Activated CD4-positive, alpha-beta T cell treated with anti-CD3 and anti-CD28 coated beads for 36 hours (primary cell): ENCODE measurements around the gene MPZL2. TPM values are rescaled to one million over a fixed set of nuclear protein-coding genes. Genes with fewer than 3 reads are reported as not detected.

Experiments used
- ATAC-seq: fragments of 200-7000 bp; cut with Tn5 transposase; one replicate; pipeline ENCODE4 v1.10.0; 2021; ENCODE audit warnings: mild to moderate bottlenecking, moderate library complexity
- CTCF ChIA-PET: fragments of 350-600 bp; sonication (Branson Sonifier 250); formaldehyde crosslinking; loops from one replicate; lab custom pipeline; 2021; ENCODE audit warnings: antibody characterized with exemption; lab: Charles Lee
- POLR2A ChIA-PET: fragments of 350-600 bp; sonication (Branson Sonifier 250); formaldehyde crosslinking; loops from one replicate; lab custom pipeline; 2021; ENCODE audit warnings: antibody characterized with exemption, inconsistent platforms; lab: Charles Lee
- DNase-seq: peaks from one replicate; pipeline ENCODE4 v3.0.0-alpha.2; 2020
- H3K27ac Mint-ChIP-seq: one replicate; pipeline ENCODE4 v1.8.0; 2021; ENCODE audit warnings: mixed read lengths
- H3K27me3 Mint-ChIP-seq: one replicate; pipeline ENCODE4 v1.8.0; 2021; ENCODE audit warnings: mixed read lengths
- H3K36me3 Mint-ChIP-seq: one replicate; pipeline ENCODE4 v1.8.0; 2021; ENCODE audit warnings: low read depth, mixed read lengths
- H3K4me1 Mint-ChIP-seq: one replicate; pipeline ENCODE4 v1.8.0; 2021; ENCODE audit warnings: mixed read lengths
- H3K4me3 Mint-ChIP-seq: one replicate; pipeline ENCODE4 v1.8.0; 2021; ENCODE audit warnings: mild to moderate bottlenecking, moderate library complexity, mixed read lengths
- H3K9me3 Mint-ChIP-seq: one replicate; pipeline ENCODE4 v1.8.0; 2021; ENCODE audit warnings: low read depth, mixed read lengths
- intact Hi-C, 2 experiments: fragments of 100-400 bp; cut with DNase I in 1 of 2; cut with micrococcal nuclease in 1 of 2; formaldehyde crosslinking; loops; one replicate each; pipeline versions ENCODE4 v1.14.2 to v1.15.1; 2022 to 2024; cut with DNase I, micrococcal nuclease
- total RNA-seq, 2 experiments: library from RNA; stranded (reverse); gene quantifications; one replicate each; pipeline ENCODE4 v1.2.3, GENCODE V29; 2021

The MPZL2 gene
- total RNA-seq, 2 experiments from 2014 or later: 26.7 to 30.1 TPM

DNA sequence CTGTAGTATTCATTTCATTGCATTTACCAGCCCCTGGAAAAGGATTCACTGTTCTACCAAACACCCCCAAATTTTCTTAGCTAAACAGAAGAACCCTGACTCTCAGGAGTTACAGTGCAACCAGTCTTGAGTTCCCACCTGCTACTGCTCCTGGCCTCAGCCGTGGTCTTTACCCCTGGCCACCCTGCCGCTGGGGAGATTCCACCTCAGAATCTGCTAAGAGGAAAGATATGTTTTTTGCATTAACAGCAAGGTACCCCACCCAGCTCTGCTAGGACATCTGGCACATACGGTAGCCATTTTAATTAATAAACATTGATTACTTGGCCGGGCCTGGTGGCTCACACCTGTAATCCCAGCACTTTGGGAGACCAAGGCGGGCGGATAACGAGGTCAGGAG, 48.3 kb downstream of the MPZL2 start:
- DNase-seq (no peak), ATAC-seq (no peak)
- ChIA-PET POLR2A (interaction anchor here (1.4 to 4.6 kb wide), 5 partner anchors 10 to 25 kb away, joined by 6 to 44 read pairs (median 14); partner anchors contain the start of gene JAML), CTCF (interaction anchor here (0.6 to 4.7 kb wide), 12 partner anchors 8 to 570 kb away, joined by 3 to 36 read pairs (median 6); partner anchors contain the start of gene JAML)
- peaks cover 73% of the 10 kb centered on the region for H3K36me3 Mint-ChIP-seq
- intact Hi-C loops: loop anchor here (2.0 to 5.0 kb wide), 6 partner anchors 17 to 228 kb away; partner anchors contain the start of genes CD3E (in 2 of the 2), KMT2A (in 2 of the 2), CD3D (in 1 of the 2) and IL10RA (in 1 of the 2)
- H3K4me1 Mint-ChIP-seq: peaks cover 96% of the 10 kb centered on the region
- H3K9me3 Mint-ChIP-seq: no peaks in the 10 kb centered on the region
- no peaks in the 10 kb centered on the region for H3K27me3 Mint-ChIP-seq
- H3K4me3 Mint-ChIP-seq: peak overlapping the region; percentile 76
- H3K27ac Mint-ChIP-seq: peak overlapping the region; percentile 100

DNA sequence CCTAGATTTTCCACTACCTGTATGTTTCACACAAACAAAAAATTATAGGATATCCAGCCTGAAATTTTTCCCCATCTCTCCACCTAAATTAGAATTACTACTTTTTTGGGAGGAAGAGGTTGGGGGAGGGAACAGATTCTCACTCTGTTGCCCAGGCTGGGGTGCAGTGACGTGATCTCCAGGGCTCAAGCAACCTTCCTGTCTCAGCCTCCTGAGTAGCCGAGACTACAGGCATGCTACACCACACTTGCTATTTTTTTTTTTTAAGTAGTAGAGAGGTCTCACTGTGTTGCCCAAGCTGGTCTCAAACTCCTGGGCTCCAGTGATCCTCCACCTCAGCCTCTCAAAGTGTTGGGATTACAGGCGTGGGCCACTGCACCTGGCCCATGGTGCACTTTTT, 48.8 kb downstream of the MPZL2 start:
- Mint-ChIP-seq H3K9me3 (no peaks in the 10 kb centered on the region), H3K4me1 (peaks cover 96% of the 10 kb centered on the region), H3K36me3 (peaks cover 74% of the 10 kb centered on the region), H3K4me3 (peak overlapping the region; percentile 76), H3K27me3 (no peaks in the 10 kb centered on the region), H3K27ac (peak overlapping the region; percentile 100)
- ATAC-seq (peak; percentile 8), DNase-seq (peak; percentile 59)
- intact Hi-C loops: loop anchor here (5.0 kb wide), 2 partner anchors 222 to 228 kb away; partner anchors contain the start of genes KMT2A (in 2 of the 2) and IL10RA (in 1 of the 2)
- CTCF ChIA-PET: interaction anchor here (1.0 to 4.7 kb wide), 10 partner anchors 7 to 144 kb away, joined by 3 to 36 read pairs (median 7); partner anchors contain the start of genes JAML and UBE4A
- POLR2A ChIA-PET: interaction anchor here (1.6 to 4.6 kb wide), 3 partner anchors 11 to 25 kb away, joined by 6 to 44 read pairs (median 23); partner anchors contain the start of gene JAML

DNA sequence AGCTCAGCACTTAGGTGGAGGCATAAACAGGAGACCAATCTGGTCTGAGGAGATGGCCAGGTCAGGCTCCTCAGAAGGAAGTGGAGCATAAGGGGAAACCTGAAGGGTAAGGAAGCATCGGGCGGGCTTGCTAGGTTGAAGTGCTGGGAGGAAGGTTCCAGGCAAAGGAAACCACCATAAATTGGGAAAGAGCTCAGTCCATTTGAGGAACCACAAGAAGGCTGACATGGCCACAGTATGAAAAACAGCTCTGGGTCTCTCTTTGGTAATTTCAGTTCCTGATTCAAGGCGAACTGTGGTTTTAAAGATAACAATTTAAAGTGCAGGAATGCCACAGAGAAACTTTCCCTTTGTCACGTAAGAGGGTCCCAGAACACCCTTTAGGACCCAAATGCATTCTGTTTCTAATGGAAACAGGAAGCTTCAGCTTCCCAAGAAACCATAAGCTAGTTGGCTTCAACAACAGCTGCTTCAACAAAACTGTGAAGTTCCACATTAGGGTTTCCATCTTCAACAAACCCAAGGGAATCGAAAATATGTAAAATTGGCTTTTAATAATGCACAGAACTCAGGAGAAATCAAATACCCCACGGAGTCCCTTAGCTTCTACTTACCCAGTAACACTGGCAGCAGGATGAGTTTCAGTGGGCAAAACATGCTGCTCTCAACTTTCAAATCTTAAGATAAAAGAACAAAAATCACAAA, 49.7 kb downstream of the MPZL2 start:
- Mint-ChIP-seq H3K9me3 (no peaks in the 10 kb centered on the region), H3K36me3 (peaks cover 70% of the 10 kb centered on the region), H3K27me3 (no peaks in the 10 kb centered on the region), H3K27ac (peak overlapping the region; percentile 100), H3K4me3 (peak overlapping the region; percentile 76), H3K4me1 (peaks cover 94% of the 10 kb centered on the region)
- ATAC-seq (no peak), DNase-seq (no peak)
- ChIA-PET POLR2A (interaction anchor here (0.6 to 4.6 kb wide), 7 partner anchors 10 to 153 kb away, joined by 3 to 44 read pairs (median 4); partner anchors contain the start of gene JAML), CTCF (interaction anchor here (0.8 to 4.7 kb wide), 17 partner anchors 8 to 145 kb away, joined by 3 to 36 read pairs (median 5); partner anchors contain the start of genes JAML and UBE4A)
- intact Hi-C loops: no loop called here

DNA sequence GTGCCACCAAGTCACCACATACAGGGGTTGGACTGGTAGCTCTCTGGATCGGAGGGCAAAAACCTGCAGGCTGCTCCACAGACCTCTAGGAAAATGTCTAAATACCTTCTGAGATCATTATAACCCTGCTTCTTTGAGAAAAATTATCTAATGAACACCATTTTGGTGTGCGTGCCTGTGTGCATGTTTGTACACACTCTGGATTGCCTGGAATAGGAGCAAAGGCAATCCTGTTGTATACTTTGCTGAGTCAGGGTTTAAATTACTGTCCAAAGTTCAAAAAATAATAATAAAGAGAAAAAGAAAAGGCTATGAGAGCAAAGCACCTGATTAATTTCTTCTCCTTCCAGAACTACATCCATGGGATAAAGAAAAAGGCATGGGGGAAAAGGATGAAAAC, 50.3 kb downstream of the MPZL2 start:
- Mint-ChIP-seq H3K4me1 (peaks cover 94% of the 10 kb centered on the region), H3K27ac (peak overlapping the region; percentile 100), H3K27me3 (no peaks in the 10 kb centered on the region), H3K4me3 (peak overlapping the region; percentile 76), H3K36me3 (peaks cover 70% of the 10 kb centered on the region), H3K9me3 (no peaks in the 10 kb centered on the region)
- intact Hi-C loops: no loop called here
- no peak for ATAC-seq
- CTCF ChIA-PET: interaction anchor here (0.7 to 4.7 kb wide), 13 partner anchors 9 to 245 kb away, joined by 3 to 36 read pairs (median 7); partner anchors contain the start of gene JAML
- POLR2A ChIA-PET: interaction anchor here (1.2 to 4.6 kb wide), 3 partner anchors 12 to 17 kb away, joined by 3 to 44 read pairs (median 4); partner anchors contain the start of gene JAML
- DNase-seq: no peak

DNA sequence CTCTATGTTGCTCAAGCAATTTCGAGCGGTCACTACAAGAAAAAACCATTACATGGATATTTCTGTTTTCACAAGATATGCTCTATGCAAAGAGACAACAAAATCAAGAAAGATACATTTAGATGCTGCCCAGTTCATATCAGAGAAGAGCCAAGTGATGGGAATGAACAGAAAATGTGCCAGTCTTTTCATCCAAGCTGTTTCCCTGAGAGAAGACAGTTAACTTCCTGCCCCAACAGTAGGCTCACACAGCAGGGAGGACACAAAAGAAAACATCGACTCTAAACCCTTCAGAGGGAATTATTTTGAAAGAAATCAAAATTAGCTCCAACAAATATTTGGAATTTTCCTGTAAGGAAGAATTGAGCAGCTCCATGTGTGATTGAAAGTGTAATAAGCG, 50.9 kb downstream of the MPZL2 start:
- peaks cover 69% of the 10 kb centered on the region for H3K36me3 Mint-ChIP-seq
- peak overlapping the region; percentile 76 for H3K4me3 Mint-ChIP-seq
- peak overlapping the region; percentile 100 for H3K27ac Mint-ChIP-seq
- ChIA-PET POLR2A (interaction anchor here (4.6 kb wide), 1 partner anchor 13 kb away, joined by 44 read pairs; the partner anchor contains the start of gene JAML), CTCF (interaction anchor here (0.7 to 2.4 kb wide), 11 partner anchors 8 to 246 kb away, joined by 3 to 15 read pairs (median 7); partner anchors contain the start of gene JAML)
- intact Hi-C loops: no loop called here
- no peaks in the 10 kb centered on the region for H3K27me3 Mint-ChIP-seq
- DNase-seq (no peak), ATAC-seq (no peak)
- no peaks in the 10 kb centered on the region for H3K9me3 Mint-ChIP-seq
- peaks cover 92% of the 10 kb centered on the region for H3K4me1 Mint-ChIP-seq

DNA sequence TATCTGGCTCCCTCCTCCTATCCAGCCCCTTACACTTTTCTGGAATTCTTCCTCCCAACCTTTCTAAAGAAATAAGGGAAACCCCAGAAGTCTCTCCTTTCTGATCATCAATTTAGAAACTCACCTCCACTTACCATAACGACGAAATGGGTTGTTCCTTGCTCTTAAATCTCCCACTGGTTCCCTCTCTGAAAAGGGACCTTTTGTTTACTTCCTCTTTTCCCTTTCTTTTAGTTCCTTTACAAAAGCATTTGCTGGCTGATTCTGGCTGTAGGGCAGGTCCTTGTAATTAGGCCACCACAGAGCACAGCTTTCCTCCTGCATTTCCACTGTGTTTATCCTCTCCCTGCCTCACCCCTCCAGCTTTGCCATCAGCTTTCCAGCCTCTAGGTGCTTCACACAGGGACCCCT, 51.3 kb downstream of the MPZL2 start:
- peak overlapping the region; percentile 100 for H3K27ac Mint-ChIP-seq
- H3K9me3 Mint-ChIP-seq: no peaks in the 10 kb centered on the region
- intact Hi-C loops: no loop called here
- CTCF ChIA-PET: interaction anchor here (0.8 to 2.7 kb wide), 6 partner anchors 10 to 27 kb away, joined by 3 to 23 read pairs (median 10); partner anchors contain the start of gene JAML
- POLR2A ChIA-PET: interaction anchor here (4.6 kb wide), 1 partner anchor 13 kb away, joined by 44 read pairs; the partner anchor contains the start of gene JAML
- H3K4me3 Mint-ChIP-seq: peak overlapping the region; percentile 76
- no peaks in the 10 kb centered on the region for H3K27me3 Mint-ChIP-seq
- peaks cover 92% of the 10 kb centered on the region for H3K4me1 Mint-ChIP-seq
- peaks cover 71% of the 10 kb centered on the region for H3K36me3 Mint-ChIP-seq
- no peak for ATAC-seq
- DNase-seq: no peak

DNA sequence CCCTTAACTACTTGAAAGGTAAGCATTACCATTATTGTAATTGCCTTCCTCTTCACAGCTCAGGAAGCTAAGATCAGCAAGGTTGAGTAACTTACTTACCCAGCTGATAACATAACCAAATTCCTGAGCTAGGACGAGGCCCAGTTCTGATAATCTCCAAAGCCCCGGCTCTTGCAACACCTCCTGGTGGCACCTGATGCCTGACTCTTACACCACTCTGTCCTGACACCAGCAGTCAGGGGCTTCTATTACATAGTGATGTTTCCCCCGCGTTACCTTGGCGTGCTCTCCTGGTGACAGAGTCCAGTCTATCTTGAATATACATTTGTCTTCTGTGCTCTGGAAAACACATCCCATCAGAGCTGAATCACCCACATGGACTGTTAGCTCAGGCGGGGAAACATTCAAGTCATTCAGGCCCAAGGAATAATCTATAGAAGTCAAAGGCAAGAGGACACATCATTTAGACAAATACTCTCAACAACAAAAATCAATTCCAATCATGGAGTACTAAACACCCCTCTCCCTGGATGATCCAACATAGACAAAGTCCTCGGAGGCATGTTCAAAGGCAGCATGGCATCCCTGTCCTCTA, 51.9 kb downstream of the MPZL2 start:
- Mint-ChIP-seq H3K9me3 (no peaks in the 10 kb centered on the region), H3K4me1 (peaks cover 91% of the 10 kb centered on the region), H3K36me3 (peaks cover 73% of the 10 kb centered on the region), H3K27me3 (no peaks in the 10 kb centered on the region), H3K4me3 (no peak overlapping the region), H3K27ac (peak overlapping the region; percentile 100)
- ChIA-PET POLR2A (no interaction called here), CTCF (interaction anchor here (0.8 to 2.7 kb wide), 6 partner anchors 10 to 99 kb away, joined by 3 to 23 read pairs (median 4); partner anchors contain the start of gene JAML)
- DNase-seq (no peak), ATAC-seq (no peak)
- intact Hi-C loops: no loop called here

DNA sequence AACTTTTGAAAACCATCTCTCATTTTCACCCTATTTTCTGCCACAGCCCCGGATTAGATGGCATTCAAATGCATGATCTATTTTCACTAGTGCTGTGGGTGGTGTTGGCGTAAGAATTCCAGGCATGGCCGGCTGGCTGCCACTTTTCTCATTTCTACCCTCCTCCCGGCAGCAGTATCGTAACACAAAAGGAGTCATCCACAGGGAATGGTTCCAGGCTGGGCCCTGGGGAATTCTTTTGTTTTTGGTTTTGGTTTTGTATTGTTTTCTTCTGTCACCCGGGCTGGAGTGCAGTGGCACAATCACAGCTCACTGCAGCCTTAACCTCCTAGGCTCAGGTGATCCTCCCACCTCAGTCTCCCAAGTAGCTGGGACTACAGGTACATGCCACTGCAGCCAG, 53.1 kb downstream of the MPZL2 start:
- H3K36me3 Mint-ChIP-seq: peaks cover 75% of the 10 kb centered on the region
- ChIA-PET CTCF (interaction anchor here (1.0 to 2.7 kb wide), 4 partner anchors 13 to 100 kb away, joined by 3 to 23 read pairs (median 4); no protein-coding TSS in a partner anchor), POLR2A (no interaction called here)
- no peak for DNase-seq
- intact Hi-C loops: no loop called here
- no peak overlapping the region for H3K4me3 Mint-ChIP-seq
- H3K9me3 Mint-ChIP-seq: no peaks in the 10 kb centered on the region
- peak overlapping the region; percentile 59 for H3K27ac Mint-ChIP-seq
- peaks cover 79% of the 10 kb centered on the region for H3K4me1 Mint-ChIP-seq
- no peaks in the 10 kb centered on the region for H3K27me3 Mint-ChIP-seq
- no peak for ATAC-seq

DNA sequence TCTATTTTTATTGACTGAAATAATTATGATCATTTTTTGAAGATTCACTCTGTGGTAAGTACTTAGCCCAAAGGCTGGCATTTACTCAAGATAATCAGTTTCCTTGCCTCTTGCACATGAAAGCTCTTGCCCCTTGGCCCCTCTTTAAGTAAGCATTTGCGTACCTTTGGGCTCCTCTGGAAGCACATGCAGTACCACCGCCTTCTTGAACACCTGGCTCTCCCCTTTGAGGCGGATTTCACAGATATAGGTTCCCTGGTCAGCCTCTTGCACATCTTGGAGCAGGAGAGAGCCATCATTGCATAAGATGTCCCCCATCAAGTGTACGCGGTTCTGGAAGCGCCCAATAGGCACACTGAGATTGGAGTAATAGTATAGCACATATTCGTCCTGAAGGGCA, 53.8 kb downstream of the MPZL2 start:
- ChIA-PET POLR2A (no interaction called here), CTCF (interaction anchor here (0.6 to 2.7 kb wide), 3 partner anchors 10 to 85 kb away, joined by 3 to 23 read pairs (median 4); no protein-coding TSS in a partner anchor)
- Mint-ChIP-seq H3K4me1 (peaks cover 73% of the 10 kb centered on the region), H3K27me3 (no peaks in the 10 kb centered on the region), H3K9me3 (no peaks in the 10 kb centered on the region), H3K4me3 (no peak overlapping the region), H3K27ac (peak overlapping the region; percentile 59), H3K36me3 (peaks cover 71% of the 10 kb centered on the region)
- intact Hi-C loops: no loop called here
- ATAC-seq (no peak), DNase-seq (no peak)

DNA sequence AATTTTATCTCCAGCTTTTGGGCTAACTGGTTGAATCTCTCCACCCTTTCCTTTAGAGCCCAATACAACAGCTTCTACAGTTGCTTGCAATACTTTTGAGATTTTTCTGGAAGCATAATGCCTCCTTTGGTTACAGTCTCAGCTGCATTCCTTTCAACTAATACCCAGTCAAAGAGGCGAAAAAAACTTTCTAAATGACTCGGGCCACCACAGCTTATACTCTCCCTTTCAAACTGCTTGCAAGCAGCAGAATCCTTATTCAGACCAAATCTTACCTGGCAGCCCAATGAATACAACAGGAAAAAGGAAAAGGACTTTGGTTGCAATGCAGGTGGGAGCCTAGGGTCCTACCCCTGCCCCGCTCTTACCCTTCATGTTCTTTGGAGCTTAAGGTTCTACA, 55.1 kb downstream of the MPZL2 start:
- CTCF ChIA-PET: interaction anchor here (0.6 to 2.6 kb wide), 5 partner anchors 10 to 87 kb away, joined by 3 to 22 read pairs (median 4); partner anchors contain the start of gene JAML
- H3K4me3 Mint-ChIP-seq: no peak overlapping the region
- intact Hi-C loops: loop anchor here in 1 of 2 experiments (1.0 kb wide), 1 partner anchor 47 kb away; no protein-coding TSS in a partner anchor
- POLR2A ChIA-PET: interaction anchor here (0.8 to 1.3 kb wide), 3 partner anchors 10 to 24 kb away, joined by 3 to 7 read pairs (median 5); no protein-coding TSS in a partner anchor
- peak overlapping the region; percentile 85 for H3K27ac Mint-ChIP-seq
- peak; percentile 43 for ATAC-seq
- peaks cover 62% of the 10 kb centered on the region for H3K36me3 Mint-ChIP-seq
- no peaks in the 10 kb centered on the region for H3K9me3 Mint-ChIP-seq
- H3K27me3 Mint-ChIP-seq: no peaks in the 10 kb centered on the region
- peaks cover 60% of the 10 kb centered on the region for H3K4me1 Mint-ChIP-seq
- no peak for DNase-seq
